IPS-NIHi11 (cell line): ENCODE measurements around the gene INHBE.
A peak's percentile ranks its signal among the peaks of the same experiment; 100 is the strongest.

Experiments used
- DNase-seq: peaks from one replicate; pipeline ENCODE4 v3.0.0; 2012; ENCODE audit warnings: mixed read lengths, low spot score

Gene INHBE

GRCh38 chr12:57461276-57461916, 6.3 kb downstream of the INHBE start:
- peak; percentile 81 for DNase-seq

GRCh38 chr12:57461917-57462250, 6.8 kb downstream of the INHBE start:
- DNase-seq: no peak

- peak; percentile 95 for DNase-seq
These were observed 7.3 kb downstream of the INHBE start for GRCh38 chr12:57462251-57462911.

GRCh38 chr12:57462912-57463253, 7.8 kb downstream of the INHBE start:
- DNase-seq: no peak

- DNase-seq: no peak
These were observed 9.5 kb downstream of the INHBE start for GRCh38 chr12:57464569-57464968.

GRCh38 chr12:57465030-57465746, 10.1 kb downstream of the INHBE start:
- DNase-seq: no peak

GRCh38 chr12:57465747-57466505, 10.8 kb downstream of the INHBE start:
- DNase-seq: no peak

GRCh38 chr12:57467212-57467874, 12.2 kb downstream of the INHBE start:
- DNase-seq: no peak

GRCh38 chr12:57467915-57468314, 12.8 kb downstream of the INHBE start:
- no peak for DNase-seq

- DNase-seq: no peak
These were observed 14.4 kb downstream of the INHBE start for GRCh38 chr12:57469296-57470164.

- DNase-seq: no peak
These were observed 15.3 kb downstream of the INHBE start for GRCh38 chr12:57470286-57470969.

GRCh38 chr12:57470970-57471656, 16.0 kb downstream of the INHBE start:
- DNase-seq: no peak

GRCh38 chr12:57471661-57472060, 16.6 kb downstream of the INHBE start:
- DNase-seq: no peak

- no peak for DNase-seq
These were observed 17.3 kb downstream of the INHBE start for GRCh38 chr12:57472391-57472790.

GRCh38 chr12:57473392-57473791, 18.3 kb downstream of the INHBE start:
- no peak for DNase-seq

GRCh38 chr12:57473886-57474285, 18.8 kb downstream of the INHBE start:
- no peak for DNase-seq

GRCh38 chr12:57474430-57474829, 19.3 kb downstream of the INHBE start:
- DNase-seq: no peak

GRCh38 chr12:57474862-57475261, 19.8 kb downstream of the INHBE start:
- no peak for DNase-seq

GRCh38 chr12:57475271-57476161, 20.4 kb downstream of the INHBE start:
- peak; percentile 72 for DNase-seq
